HG03039 (cell line): ENCODE data around the gene IPO7.

Source experiments
- ATAC-seq: cut with Tn5 transposase; IDR thresholded peaks from one replicate; pipeline ENCODE4 v1.9.1; 2021; ENCODE audit warnings: mild to moderate bottlenecking, moderate library complexity; ENCODE audit not compliant: unreplicated experiment

Gene IPO7

DNA sequence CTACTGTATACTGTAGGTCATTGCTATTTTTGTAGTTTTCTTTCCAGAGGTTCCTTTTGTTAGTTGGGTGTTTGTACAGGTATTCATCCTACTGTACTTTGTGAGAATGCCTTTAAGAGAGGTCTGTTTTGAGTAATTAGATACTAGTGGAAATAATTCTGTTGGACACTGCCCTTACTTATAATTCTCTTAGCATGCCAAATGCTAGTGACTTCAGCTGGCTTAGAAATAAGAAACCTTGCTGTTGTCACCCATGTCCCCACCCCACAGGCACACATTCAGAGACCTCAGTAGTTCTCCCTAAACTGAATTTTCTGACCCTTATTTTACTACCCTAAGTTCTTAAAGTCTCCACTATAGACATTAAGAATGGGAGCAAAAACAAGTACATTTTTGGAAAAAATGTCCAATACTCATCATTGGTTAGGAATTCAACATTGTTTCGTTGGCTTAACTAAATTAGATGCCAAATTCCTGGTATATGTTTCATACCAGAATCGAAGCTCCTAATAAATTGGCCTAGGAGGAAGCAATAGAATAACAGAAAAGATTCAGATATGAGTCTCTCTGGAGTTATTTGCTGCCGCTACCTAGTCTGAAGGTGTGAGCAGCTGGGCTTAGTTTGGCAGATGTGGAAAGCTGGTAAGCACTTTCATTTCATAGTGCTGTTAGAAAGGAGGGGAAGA lies 104.8 kb downstream of the IPO7 start:
- ATAC-seq, result no peak

DNA sequence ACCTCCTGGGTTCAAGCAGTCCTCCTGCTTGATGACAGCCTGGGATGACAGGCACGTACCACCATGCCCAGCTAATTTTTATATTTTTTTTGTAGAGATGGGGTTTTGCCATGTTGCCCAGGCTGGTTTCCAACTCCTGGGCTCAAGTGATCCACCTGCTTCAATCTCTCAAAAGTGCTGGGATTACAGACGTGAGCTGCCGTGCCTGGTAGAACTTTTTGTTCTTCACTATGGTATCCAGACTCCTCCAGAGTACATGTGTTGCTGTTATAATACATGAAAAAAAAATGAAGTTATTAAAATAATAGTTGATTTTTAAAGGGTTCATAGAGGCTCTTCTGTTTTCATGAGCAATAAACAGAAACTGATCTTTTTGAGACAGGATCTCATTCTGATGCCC lies 105.9 kb downstream of the IPO7 start:
- no peak for ATAC-seq

DNA sequence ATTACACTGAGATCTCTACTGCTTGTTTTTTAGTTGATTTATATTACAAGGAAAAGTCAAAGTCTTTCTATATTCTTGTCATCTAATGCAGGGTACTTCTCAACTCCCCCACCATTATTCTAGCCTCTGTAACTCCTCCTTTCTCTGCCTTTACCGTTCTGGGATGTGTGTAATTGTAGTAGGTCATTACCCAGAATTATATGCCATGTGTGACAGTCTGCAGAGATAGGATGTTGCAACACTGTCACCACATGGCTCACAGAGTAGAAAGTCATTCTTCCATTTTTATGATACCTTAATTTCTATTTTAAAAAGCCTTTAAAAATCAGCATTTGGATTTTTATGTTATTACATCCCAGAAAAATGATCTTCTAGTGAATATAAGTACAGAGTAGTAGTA lies 109.0 kb downstream of the IPO7 start:
- ATAC-seq, result no peak

DNA sequence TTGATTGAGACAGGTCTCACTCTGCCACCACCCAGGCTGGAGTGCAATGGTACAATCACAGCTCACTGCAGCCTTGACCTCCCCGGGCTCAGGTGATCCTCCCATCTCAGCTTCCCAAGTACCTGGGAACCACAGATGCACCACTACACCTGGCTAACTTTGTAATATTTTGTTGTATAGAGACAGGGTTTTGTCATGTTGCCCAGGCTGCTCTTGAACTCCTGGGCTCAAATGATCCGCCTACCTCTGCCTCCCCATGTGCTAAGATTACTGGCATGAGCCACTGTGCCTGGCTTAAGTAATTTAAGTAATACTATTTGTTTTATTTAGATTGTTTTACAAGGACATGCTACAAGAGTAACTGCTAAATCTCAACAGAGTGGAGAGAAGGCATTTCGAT lies 109.9 kb downstream of the IPO7 start:
- no peak for ATAC-seq

DNA sequence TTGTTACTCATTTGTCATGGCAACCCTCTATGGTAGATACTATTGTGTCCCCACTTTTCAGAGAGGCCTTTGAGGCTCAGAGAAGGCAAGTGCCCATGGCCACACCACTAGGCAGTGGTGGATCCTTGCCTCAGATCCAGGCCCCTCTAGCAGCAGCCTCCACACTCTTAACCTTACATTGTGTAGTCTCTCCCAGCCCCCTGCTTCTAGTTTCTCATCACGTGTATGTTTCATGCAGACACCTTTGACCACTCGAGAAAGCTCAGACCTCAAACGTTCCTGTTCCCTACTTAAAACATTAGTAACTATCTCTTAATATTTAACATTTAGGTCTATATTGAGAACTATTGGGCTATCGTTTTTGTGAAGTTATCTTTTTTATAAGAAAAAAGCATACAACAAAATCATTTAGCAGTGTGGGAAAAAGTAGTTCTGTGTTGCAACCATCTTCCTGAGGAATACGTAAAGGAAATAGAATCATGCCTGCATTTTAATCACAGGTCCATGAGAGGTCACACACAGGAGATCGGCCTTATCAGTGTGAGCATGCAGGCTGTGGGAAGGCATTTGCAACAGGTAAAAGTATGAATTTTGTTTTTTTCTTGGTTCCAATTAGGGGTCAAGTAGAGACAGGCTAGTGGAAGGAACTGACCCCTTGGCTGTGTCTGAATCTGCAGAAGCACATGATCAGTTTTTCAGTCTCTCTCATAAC lies 111.5 kb downstream of the IPO7 start:
- no peak for ATAC-seq
